Mammary epithelial cell (primary cell): ENCODE measurements around the gene PLPP3.

Experiments used
- CTCF ChIP-seq, 2 donors: IDR thresholded peaks in 1 of 2; conservative IDR thresholded peaks in 1 of 2; 2 replicates each; pipeline ENCODE4 v1.5.1; 2011 to 2012; ENCODE audit warnings: inconsistent platforms in 2 of 2, low read length in 2 of 2, mild to moderate bottlenecking in 2 of 2, control low read depth in 1 of 2, low read depth in 1 of 2; ENCODE audit not compliant: insufficient read depth in 1 of 2; ENCODE audit errors: extremely low read depth in 1 of 2
- EZH2 ChIP-seq: IDR thresholded peaks from 2 replicates; pipeline ENCODE4 v1.6.1; 2012; ENCODE audit warnings: low read length, inconsistent platforms, borderline replicate concordance

GRCh38 chr1:56541408-56541807 is 38.0 kb downstream of the PLPP3 start:
- no peak for TF ChIP-seq CTCF (conservative IDR thresholded peaks at IDR 0.05 in 1 of 2, IDR thresholded peaks at IDR 0.05 in 1 of 2; ENCODE audit: extremely low read depth in 1 of 2, insufficient read depth in 1 of 2, low read depth in 1 of 2, low read length in 2 of 2)
- no peak for TF ChIP-seq EZH2
